A673 (cell line): Measurements from ENCODE around the gene SMIM24. TPM values are rescaled to one million over a fixed set of nuclear protein-coding genes. Genes with fewer than 3 reads are reported as not detected.

Experiments used
- BruUV-seq: library from RNA; stranded (reverse); fragments of 400-500 nt; replicated peaks from 2 replicates; lab custom pipeline; 2021; lab: Mats Ljungman, UMichigan
- CTCF ChIA-PET: fragments of 300-600 bp; sonication (Branson Sonifier 250); formaldehyde crosslinking; loops from one replicate; lab custom pipeline; 2022; ENCODE audit warnings: antibody characterized with exemption; lab: Charles Lee
- POLR2A ChIA-PET: fragments of 300-600 bp; sonication (Branson Sonifier 250); formaldehyde crosslinking; loops from one replicate; lab custom pipeline; 2022; ENCODE audit warnings: antibody characterized with exemption; ENCODE audit not compliant: low non-redundant PET; lab: Charles Lee
- DNase-seq: peaks from one replicate; pipeline ENCODE4 v3.0.0-alpha.2; 2015; ENCODE audit warnings: low spot score
- H3K27ac ChIP-seq: fragments of 200-600 bp; sonication (generic); 2 replicates; pipeline ENCODE4 v1.5.1; 2016; ENCODE audit warnings: mixed run types, low read depth, mild to moderate bottlenecking, mixed read lengths, antibody characterized with exemption, low read length; ENCODE audit not compliant: poor library complexity, severe bottlenecking
- H3K27me3 ChIP-seq: fragments of 200-600 bp; sonication (generic); replicated peaks from 2 replicates; pipeline ENCODE4 v1.6.1; 2017; ENCODE audit warnings: mixed run types, low read depth, mild to moderate bottlenecking, mixed read lengths, antibody characterized with exemption, low read length; ENCODE audit not compliant: insufficient read depth, poor library complexity
- H3K36me3 ChIP-seq: fragments of 200-600 bp; sonication (generic); 2 replicates; pipeline ENCODE4 v1.6.1; 2016; ENCODE audit warnings: mixed run types, mild to moderate bottlenecking, mixed read lengths, antibody characterized with exemption, low read length; ENCODE audit not compliant: insufficient read depth, poor library complexity, severe bottlenecking
- H3K4me1 ChIP-seq: fragments of 200-600 bp; sonication (generic); 2 replicates; pipeline ENCODE4 v1.6.1; 2017; ENCODE audit warnings: mixed run types, mild to moderate bottlenecking, mixed read lengths, antibody characterized with exemption, low read length; ENCODE audit not compliant: insufficient read depth, poor library complexity, severe bottlenecking
- H3K4me3 ChIP-seq: fragments of 200-600 bp; sonication (generic); 2 replicates; pipeline ENCODE4 v1.5.1; 2016; ENCODE audit warnings: low read depth, mixed run types, mild to moderate bottlenecking, mixed read lengths, low read length; ENCODE audit not compliant: poor library complexity, severe bottlenecking
- H3K9me3 ChIP-seq: fragments of 200-600 bp; sonication (generic); 2 replicates; pipeline ENCODE4 v1.6.1; 2016; ENCODE audit warnings: mixed run types, low read depth, mild to moderate bottlenecking, mixed read lengths, antibody characterized with exemption, low read length; ENCODE audit not compliant: poor library complexity, severe bottlenecking
- CTCF ChIP-seq: fragments of 300-800, 200-600 bp; sonication (generic); conservative IDR thresholded peaks from 2 replicates; pipeline ENCODE4 v1.5.1; 2017; ENCODE audit warnings: low read depth, mild to moderate bottlenecking, antibody characterized with exemption, low read length, moderate library complexity, mixed read lengths
- EZH2 ChIP-seq: fragments of 200-600 bp; sonication (generic); IDR thresholded peaks from 2 replicates; pipeline ENCODE4 v1.6.1; 2017; ENCODE audit warnings: borderline replicate concordance, low read depth, mild to moderate bottlenecking, mixed read lengths, antibody characterized with exemption, low read length; ENCODE audit not compliant: poor library complexity, severe bottlenecking
- intact Hi-C: fragments of 100-400 bp; cut with micrococcal nuclease; formaldehyde crosslinking; loops from one replicate; pipeline ENCODE4 v1.10.0; 2022; ENCODE audit not compliant: unreplicated experiment
- total RNA-seq: library from RNA; stranded (reverse); gene quantifications from 2 replicates; pipeline ENCODE4 v1.2.3, GENCODE V29; 2021

SMIM24 gene
- total RNA-seq, 1 experiment from 2014 or later = not detected

- Histone ChIP-seq H3K27me3 (no peaks in the 10 kb centered on the region), H3K36me3 (no peaks in the 10 kb centered on the region), H3K9me3 (no peaks in the 10 kb centered on the region), H3K4me3 (no peak overlapping the region), H3K27ac (no peak overlapping the region), H3K4me1 (peaks cover 20% of the 10 kb centered on the region)
- BruUV-seq = no TSS peak
- POLR2A ChIA-PET = interaction anchor here (0.7 kb wide), 1 partner anchor 199 kb away, joined by 5 read pairs; no protein-coding TSS in a partner anchor
- DNase-seq = no peak
- intact Hi-C loops = no loop called here
- CTCF ChIA-PET = interaction anchor here (0.8 kb wide), 1 partner anchor 422 kb away, joined by 5 read pairs; no protein-coding TSS in a partner anchor
- no peak for TF ChIP-seq CTCF
- no peak for TF ChIP-seq EZH2
Measured at GRCh38 chr19:3503036-3503572, 22.8 kb upstream of the SMIM24 start.

- intact Hi-C loops = no loop called here
- BruUV-seq = no TSS peak
- Histone ChIP-seq H3K9me3 (no peaks in the 10 kb centered on the region), H3K4me3 (no peak overlapping the region), H3K36me3 (peaks cover 5% of the 10 kb centered on the region), H3K27ac (no peak overlapping the region), H3K4me1 (peaks cover 12% of the 10 kb centered on the region), H3K27me3 (no peaks in the 10 kb centered on the region)
- TF ChIP-seq CTCF (no peak), EZH2 (no peak)
- DNase-seq = no peak
- POLR2A ChIA-PET = no interaction called here
- CTCF ChIA-PET = no interaction called here
Measured at GRCh38 chr19:3501780-3502179, 21.5 kb upstream of the SMIM24 start.

GRCh38 chr19:3500429-3501101 lies 20.2 kb upstream of the SMIM24 start, which contains the start of gene DOHH:
Gene DOHH (minus strand): TSS chr19:3500674. CDS start chr19:3496814, 3,860 bp downstream.
- intact Hi-C loops = no loop called here

More at GRCh38 chr19:3500429-3501101, 20.2 kb upstream of the SMIM24 start, which contains the start of gene DOHH:
- H3K36me3 ChIP-seq = peaks cover 12% of the 10 kb centered on the region
- no TSS peak for BruUV-seq
- no peaks in the 10 kb centered on the region for H3K9me3 ChIP-seq
- ChIA-PET POLR2A (interaction anchor here (0.6 kb wide), 1 partner anchor 72 kb away, joined by 3 read pairs; no protein-coding TSS in a partner anchor), CTCF (interaction anchor here (1.0 kb wide), 1 partner anchor 15 kb away, joined by 4 read pairs; no protein-coding TSS in a partner anchor)
- H3K4me3 ChIP-seq = peak within 1 kb of the TSS; percentile 81
- DNase-seq = peak; percentile 98
- H3K4me1 ChIP-seq = peaks cover 10% of the 10 kb centered on the region
- no peaks in the 10 kb centered on the region for H3K27me3 ChIP-seq
- peak within 1 kb of the TSS; percentile 100 for H3K27ac ChIP-seq
- no peak for TF ChIP-seq CTCF
- TF ChIP-seq EZH2 = no peak
